ENCODE data around the gene AQP2.
A peak's percentile ranks its signal among the peaks of the same experiment; 100 is the strongest.

DNA sequence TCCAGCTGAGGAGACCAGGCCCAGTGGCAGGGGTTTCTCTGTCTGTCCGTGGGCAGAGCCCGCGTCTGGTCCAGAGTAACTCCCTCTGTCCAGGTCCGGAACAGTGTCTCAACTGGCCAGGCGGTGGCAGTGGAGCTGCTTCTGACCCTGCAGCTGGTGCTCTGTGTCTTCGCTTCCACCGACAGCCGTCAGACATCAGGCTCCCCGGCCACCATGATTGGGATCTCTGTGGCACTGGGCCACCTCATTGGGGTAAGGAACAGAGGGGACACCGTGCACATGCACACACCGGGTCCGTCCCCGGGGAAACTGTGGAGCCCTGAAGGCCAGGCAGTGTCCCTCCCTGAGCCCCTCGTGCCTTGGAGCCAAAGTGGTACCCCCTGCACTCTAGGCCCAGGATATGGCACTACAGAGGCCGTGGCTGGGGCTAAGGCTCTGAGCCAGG lies 23.7 kb downstream of the AQP2 start:
- no peak for TF ChIP-seq POLR2A (IDR thresholded peaks at IDR 0.05)
- TF ChIP-seq, protein P1, sequence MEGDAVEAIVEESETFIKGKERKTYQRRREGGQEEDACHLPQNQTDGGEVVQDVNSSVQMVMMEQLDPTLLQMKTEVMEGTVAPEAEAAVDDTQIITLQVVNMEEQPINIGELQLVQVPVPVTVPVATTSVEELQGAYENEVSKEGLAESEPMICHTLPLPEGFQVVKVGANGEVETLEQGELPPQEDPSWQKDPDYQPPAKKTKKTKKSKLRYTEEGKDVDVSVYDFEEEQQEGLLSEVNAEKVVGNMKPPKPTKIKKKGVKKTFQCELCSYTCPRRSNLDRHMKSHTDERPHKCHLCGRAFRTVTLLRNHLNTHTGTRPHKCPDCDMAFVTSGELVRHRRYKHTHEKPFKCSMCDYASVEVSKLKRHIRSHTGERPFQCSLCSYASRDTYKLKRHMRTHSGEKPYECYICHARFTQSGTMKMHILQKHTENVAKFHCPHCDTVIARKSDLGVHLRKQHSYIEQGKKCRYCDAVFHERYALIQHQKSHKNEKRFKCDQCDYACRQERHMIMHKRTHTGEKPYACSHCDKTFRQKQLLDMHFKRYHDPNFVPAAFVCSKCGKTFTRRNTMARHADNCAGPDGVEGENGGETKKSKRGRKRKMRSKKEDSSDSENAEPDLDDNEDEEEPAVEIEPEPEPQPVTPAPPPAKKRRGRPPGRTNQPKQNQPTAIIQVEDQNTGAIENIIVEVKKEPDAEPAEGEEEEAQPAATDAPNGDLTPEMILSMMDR (IDR thresholded peaks at IDR 0.05): peak; percentile 48 to 72 (median 62)
